A549 (cell line): ENCODE results near the gene ARL2. TPM values are rescaled to one million over a fixed set of nuclear protein-coding genes. Genes with fewer than 3 reads are reported as not detected.
A peak's percentile ranks its signal among the peaks of the same experiment; 100 is the strongest.

Experiments
- ATAC-seq, 2 experiments: fragments of 200-7000 bp in 1 of 2; fragments of >200 bp in 1 of 2; cut with Nextera tagmentation in 1 of 2; cut with Tn5 transposase in 1 of 2; 3 replicates each; pipeline versions ENCODE4 v1.8.0 to v1.9.1; 2018 to 2020; ENCODE audit warnings: mild to moderate bottlenecking in 1 of 2, moderate library complexity in 1 of 2
- CTCF ChIA-PET: fragments of 300-600 bp; sonication (Branson Sonifier 250); formaldehyde crosslinking; extraction: SDS; loops from one replicate; lab custom pipeline; 2021; ENCODE audit warnings: antibody characterized with exemption, inconsistent platforms; lab: Yijun Ruan, JAX
- POLR2A ChIA-PET: fragments of 350-600 bp; formaldehyde crosslinking; extraction: SDS; loops from one replicate; lab custom pipeline; 2021; ENCODE audit warnings: antibody characterized with exemption, inconsistent platforms; lab: Yijun Ruan, JAX
- DNase-seq, 2 experiments: peaks; one replicate each; pipeline versions ENCODE4 v3.0.0 to v3.0.0-alpha.2; 2011 to 2016; ENCODE audit warnings: low read depth in 1 of 2, low spot score in 1 of 2
- FAIRE-seq: peaks from 2 replicates; lab custom pipeline; 2011; peaks lifted over from hg19 to GRCh38; lab: Jason Lieb, UNC
- H3K27ac ChIP-seq, 2 experiments: fragments of >200 bp; sonication (Bioruptor Twin); formaldehyde crosslinking; 3 replicates each; pipeline ENCODE4 v1.5.1; 2016 to 2017
- H3K4me1 ChIP-seq: fragments of >200 bp; sonication (Bioruptor Twin); formaldehyde crosslinking; 3 replicates; pipeline ENCODE4 v1.6.1; 2016
- H3K4me2 ChIP-seq: fragments of >200 bp; sonication (Bioruptor Twin); formaldehyde crosslinking; 3 replicates; pipeline ENCODE4 v1.6.1; 2016
- H3K4me3 ChIP-seq: fragments of >200 bp; sonication (Bioruptor Twin); formaldehyde crosslinking; 3 replicates; pipeline ENCODE4 v1.5.1; 2016
- H3K9me3 ChIP-seq: fragments of >200 bp; sonication (Bioruptor Twin); formaldehyde crosslinking; 3 replicates; pipeline ENCODE4 v1.6.1; 2016
- EP300 ChIP-seq, 2 experiments: fragments of >200 bp; sonication (Bioruptor Twin); formaldehyde crosslinking; IDR thresholded peaks; 2 replicates in 1 of 2; 3 replicates in 1 of 2; pipeline ENCODE4 v1.6.1; 2016 to 2017
- FOXS1 ChIP-seq: fragments of 250-450 bp; sonication (Bioruptor Pico); IDR thresholded peaks from 2 replicates; pipeline ENCODE4 v1.5.0; 2020; ENCODE audit warnings: mild to moderate bottlenecking, moderate library complexity
- GATA3 ChIP-seq: IDR thresholded peaks from 2 replicates; pipeline ENCODE4 v1.6.1; 2012; ENCODE audit warnings: borderline replicate concordance
- JUN ChIP-seq, 2 experiments: fragments of >200 bp; sonication (Bioruptor Twin); formaldehyde crosslinking; IDR thresholded peaks; 2 replicates in 1 of 2; 3 replicates in 1 of 2; pipeline ENCODE4 v1.6.1; 2016 to 2017
- KDM1A ChIP-seq: fragments of 200-600 bp; sonication (generic); IDR thresholded peaks from 2 replicates; pipeline ENCODE4 v1.6.1; 2016; ENCODE audit warnings: low read depth, mild to moderate bottlenecking
- MAFK ChIP-seq: fragments of 450-650 bp; IDR thresholded peaks from 2 replicates; pipeline ENCODE4 v1.6.1; 2014; ENCODE audit not compliant: partially characterized antibody
- NFE2L2 ChIP-seq: fragments of 150-350 bp; conservative IDR thresholded peaks from 2 replicates; pipeline ENCODE4 v1.6.1; 2014; ENCODE audit warnings: low read length
- PHF8 ChIP-seq: fragments of 200-600 bp; sonication (generic); IDR thresholded peaks from 2 replicates; pipeline ENCODE4 v1.6.1; 2016; ENCODE audit warnings: low read depth, mild to moderate bottlenecking, antibody characterized with exemption, moderate library complexity, borderline replicate concordance
- POLR2A ChIP-seq: IDR thresholded peaks from 2 replicates; pipeline ENCODE4 v1.6.1; 2012; ENCODE audit warnings: mild to moderate bottlenecking, low read length
- RAD21 ChIP-seq, 2 experiments: fragments of >200 bp in 1 of 2; sonication (Bioruptor Twin) in 1 of 2; formaldehyde crosslinking in 1 of 2; IDR thresholded peaks in 1 of 2; conservative IDR thresholded peaks in 1 of 2; 2 replicates in 1 of 2; 3 replicates in 1 of 2; pipeline ENCODE4 v1.6.1; 2012 to 2018; ENCODE audit warnings: inconsistent platforms in 1 of 2
- RCOR1 ChIP-seq: fragments of 150-350 bp; IDR thresholded peaks from 2 replicates; pipeline ENCODE4 v1.6.1; 2014; ENCODE audit warnings: antibody characterized with exemption, low read length, low read depth
- SREBF2 ChIP-seq: fragments of 450-650 bp; IDR thresholded peaks from 2 replicates; pipeline ENCODE4 v1.6.1; 2014; ENCODE audit warnings: mild to moderate bottlenecking, moderate library complexity
- WGBS: methylation state at CpG from one replicate; pipeline ENCODE4 v1.1.6; 2017; ENCODE audit errors: missing lambda C conversion rate; 5-methylcytosine and 5-hydroxymethylcytosine counted together
- polyA plus RNA-seq, 4 experiments: library from polyadenylated mRNA; depleted of rRNA in 3 of 4; stranded (reverse); fragments of >200 nt; fragmentation: RNase III in 1 of 4; extraction: RNeasy Plus Mini Kit Qiagen cat#74134 plus additional on column Dnase treatment in 1 of 4; gene quantifications; 2 replicates in 3 of 4; 3 replicates in 1 of 4; pipeline ENCODE4 v1.2.3, GENCODE V29; 2011 to 2017
- TF ChIP-seq, protein P1 (sequence below): fragments of 150-350 bp; IDR thresholded peaks from 2 replicates; pipeline ENCODE4 v1.6.1; 2014; ENCODE audit warnings: low read depth, mild to moderate bottlenecking, low read length
- TF ChIP-seq, protein P2 (sequence below): IDR thresholded peaks from 2 replicates; pipeline ENCODE4 v1.6.1; 2012
- TF ChIP-seq, protein P3 (sequence below): fragments of >200 bp; sonication (Bioruptor Twin); formaldehyde crosslinking; IDR thresholded peaks from 3 replicates; pipeline ENCODE4 v1.6.1; 2016
- TF ChIP-seq, protein P4 (sequence below): IDR thresholded peaks from 2 replicates; pipeline ENCODE4 v1.6.1; 2012; ENCODE audit warnings: low read depth, borderline replicate concordance
- TF ChIP-seq, protein P5 (sequence below): fragments of >200 bp; sonication (Bioruptor Twin); formaldehyde crosslinking; IDR thresholded peaks from 2 replicates; pipeline ENCODE4 v1.6.1; 2016

Gene ARL2
- polyA plus RNA-seq, 2 of the 4 experiments (the other 2 are of a cell fraction) = 129 to 160 TPM

DNA sequence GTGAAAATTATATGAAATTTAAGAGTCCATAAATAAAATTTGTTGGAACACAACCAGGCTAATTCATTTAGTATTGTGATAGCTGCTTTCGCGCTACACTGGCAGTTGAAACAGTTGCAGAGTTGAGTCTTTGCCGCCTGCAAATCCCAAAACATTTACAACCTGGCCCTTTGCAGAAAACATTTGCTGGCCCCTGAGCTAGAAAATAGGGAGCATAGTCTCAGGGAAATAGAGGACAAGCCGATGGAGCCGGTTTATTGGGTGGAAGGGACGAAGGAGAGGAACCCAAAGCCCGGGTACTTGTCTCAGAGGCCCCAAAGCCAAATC is 26.5 kb downstream of the ARL2 start (continued):
- TF ChIP-seq GATA3 (no peak), RAD21 (conservative IDR thresholded peaks at IDR 0.05 in 1 of 2, IDR thresholded peaks at IDR 0.05 in 1 of 2) (no peak)
- TF ChIP-seq, protein P1, sequence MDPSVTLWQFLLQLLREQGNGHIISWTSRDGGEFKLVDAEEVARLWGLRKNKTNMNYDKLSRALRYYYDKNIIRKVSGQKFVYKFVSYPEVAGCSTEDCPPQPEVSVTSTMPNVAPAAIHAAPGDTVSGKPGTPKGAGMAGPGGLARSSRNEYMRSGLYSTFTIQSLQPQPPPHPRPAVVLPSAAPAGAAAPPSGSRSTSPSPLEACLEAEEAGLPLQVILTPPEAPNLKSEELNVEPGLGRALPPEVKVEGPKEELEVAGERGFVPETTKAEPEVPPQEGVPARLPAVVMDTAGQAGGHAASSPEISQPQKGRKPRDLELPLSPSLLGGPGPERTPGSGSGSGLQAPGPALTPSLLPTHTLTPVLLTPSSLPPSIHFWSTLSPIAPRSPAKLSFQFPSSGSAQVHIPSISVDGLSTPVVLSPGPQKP = no peak
- TF ChIP-seq, protein P2, sequence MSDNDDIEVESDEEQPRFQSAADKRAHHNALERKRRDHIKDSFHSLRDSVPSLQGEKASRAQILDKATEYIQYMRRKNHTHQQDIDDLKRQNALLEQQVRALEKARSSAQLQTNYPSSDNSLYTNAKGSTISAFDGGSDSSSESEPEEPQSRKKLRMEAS = no peak
- TF ChIP-seq, all 56 proteins: peak for 0

DNA sequence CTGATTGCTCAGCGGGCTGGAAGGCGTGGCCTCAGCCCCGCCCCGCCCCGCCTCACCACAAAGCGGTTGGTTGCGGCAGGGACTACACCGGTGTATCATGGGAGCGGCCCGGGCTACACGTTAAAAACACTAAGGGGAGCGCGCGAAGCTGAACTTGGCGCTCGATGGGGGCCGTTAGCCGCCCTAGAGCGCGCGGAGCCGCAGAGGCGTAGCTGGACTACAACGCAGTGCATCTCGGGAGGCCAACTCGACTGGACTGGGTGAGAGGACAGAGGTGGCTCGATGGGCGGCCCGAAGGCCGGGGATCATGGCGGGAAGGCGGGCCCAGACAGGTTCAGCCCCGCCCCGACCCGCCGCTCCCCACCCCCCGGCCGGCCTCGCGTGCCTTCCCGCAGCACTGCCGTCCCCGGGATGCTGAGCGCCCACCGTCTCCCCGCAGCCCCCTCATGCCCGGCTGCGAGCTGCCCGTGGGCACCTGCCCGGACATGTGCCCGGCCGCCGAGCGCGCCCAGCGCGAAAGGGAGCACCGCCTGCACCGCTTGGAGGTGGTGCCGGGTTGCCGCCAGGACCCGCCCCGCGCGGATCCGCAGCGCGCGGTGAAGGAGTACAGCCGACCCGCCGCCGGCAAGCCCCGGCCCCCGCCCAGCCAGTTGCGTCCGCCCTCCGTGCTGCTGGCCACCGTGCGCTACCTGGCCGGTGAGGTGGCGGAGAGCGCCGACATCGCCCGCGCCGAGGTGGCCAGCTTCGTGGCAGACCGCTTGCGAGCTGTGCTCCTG is 27.1 kb downstream of the ARL2 start, which contains the start of gene SAC3D1:
Gene SAC3D1, plus strand, starts transcription at position 364 of the 776 bp plus-strand sequence. Its CDS starts 83 bp downstream, at position 447.
- under 1% methylated on average over 40 of the region's 91 CpGs for WGBS
- DNase-seq (peak; percentile 96 to 98), ATAC-seq (peak; percentile 93 to 97), FAIRE-seq (peak; percentile 49)
- peak within 1 kb of the TSS; percentile 80 for H3K4me2 ChIP-seq
- peak within 1 kb of the TSS; percentile 91 to 92 for H3K27ac ChIP-seq
- TF ChIP-seq, protein P2 = peak; percentile 77
- TF ChIP-seq, protein P3, sequence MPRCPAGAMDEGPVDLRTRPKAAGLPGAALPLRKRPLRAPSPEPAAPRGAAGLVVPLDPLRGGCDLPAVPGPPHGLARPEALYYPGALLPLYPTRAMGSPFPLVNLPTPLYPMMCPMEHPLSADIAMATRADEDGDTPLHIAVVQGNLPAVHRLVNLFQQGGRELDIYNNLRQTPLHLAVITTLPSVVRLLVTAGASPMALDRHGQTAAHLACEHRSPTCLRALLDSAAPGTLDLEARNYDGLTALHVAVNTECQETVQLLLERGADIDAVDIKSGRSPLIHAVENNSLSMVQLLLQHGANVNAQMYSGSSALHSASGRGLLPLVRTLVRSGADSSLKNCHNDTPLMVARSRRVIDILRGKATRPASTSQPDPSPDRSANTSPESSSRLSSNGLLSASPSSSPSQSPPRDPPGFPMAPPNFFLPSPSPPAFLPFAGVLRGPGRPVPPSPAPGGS = 0 out of 3 replicates have a peak, but pooled peaks have one; percentile 48
- TF ChIP-seq FOXS1 (CRISPR knock-in tag) (no peak), NFE2L2 (no peak), POLR2A (peak; percentile 54), GATA3 (no peak), MAFK (peak; percentile 23), PHF8 (peak; percentile 47; the same call in 1 of the 2 replicates), KDM1A (no peak), JUN (IDR thresholded peaks at IDR 0.05) (peak in 1 of 2 experiments; percentile 78; a peak in 2 of 5 replicates)
- TF ChIP-seq, protein P4, sequence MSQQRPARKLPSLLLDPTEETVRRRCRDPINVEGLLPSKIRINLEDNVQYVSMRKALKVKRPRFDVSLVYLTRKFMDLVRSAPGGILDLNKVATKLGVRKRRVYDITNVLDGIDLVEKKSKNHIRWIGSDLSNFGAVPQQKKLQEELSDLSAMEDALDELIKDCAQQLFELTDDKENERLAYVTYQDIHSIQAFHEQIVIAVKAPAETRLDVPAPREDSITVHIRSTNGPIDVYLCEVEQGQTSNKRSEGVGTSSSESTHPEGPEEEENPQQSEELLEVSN = peak; percentile 73; the same call in 1 of the 2 replicates
- ChIA-PET CTCF (interaction anchor here (0.6 to 2.1 kb wide), 10 partner anchors 9 to 238 kb away, joined by 3 to 7 read pairs (median 3); partner anchors contain the start of genes ARL2, MAP4K2, SNX15 and TM7SF2), POLR2A (interaction anchor here (0.6 to 1.4 kb wide), 3 partner anchors 14 to 94 kb away, joined by 3 to 4 read pairs (median 3); partner anchors contain the start of gene SNX15)
- no peaks in the 10 kb centered on the region for H3K9me3 ChIP-seq
- peak within 1 kb of the TSS; percentile 84 for H3K4me3 ChIP-seq
- peaks cover 25% of the 10 kb centered on the region for H3K4me1 ChIP-seq

DNA sequence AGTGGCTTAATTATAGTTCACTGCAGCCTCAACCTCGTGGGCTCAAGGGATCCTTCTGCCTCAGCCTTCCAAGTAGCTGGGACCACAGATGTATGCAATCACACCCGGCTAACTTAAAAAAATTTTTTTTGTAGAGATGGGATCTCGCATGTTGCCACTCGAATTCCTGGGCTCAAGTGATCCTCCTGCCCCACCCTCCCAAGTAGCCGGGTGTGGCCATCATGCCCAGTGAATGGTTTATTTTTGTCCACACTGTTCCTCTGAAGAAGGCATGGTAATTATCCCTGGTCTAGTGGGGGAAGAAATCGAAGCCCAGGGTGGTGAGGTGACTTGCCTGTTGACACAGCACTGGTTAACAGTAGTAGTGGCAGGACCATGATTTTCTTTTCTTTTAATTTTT is 28.9 kb downstream of the ARL2 start:
- peaks cover 25% of the 10 kb centered on the region for H3K4me1 ChIP-seq
- H3K27ac ChIP-seq = no peak overlapping the region
- ATAC-seq = no peak
- ChIA-PET CTCF (interaction anchor here (0.6 to 1.4 kb wide), 3 partner anchors 29 to 69 kb away, joined by 3 to 5 read pairs (median 3); partner anchors contain the start of genes ARL2 and TM7SF2), POLR2A (no interaction called here)
- WGBS = 69% methylated on average over 6 of the region's 6 CpGs
- no peaks in the 10 kb centered on the region for H3K9me3 ChIP-seq
- H3K4me2 ChIP-seq = peak overlapping the region; percentile 80
- H3K4me3 ChIP-seq = no peak overlapping the region; the same call in 1 of the 3 replicates
- no peak for TF ChIP-seq EP300 (IDR thresholded peaks at IDR 0.05)
- no peak for TF ChIP-seq SREBF2
- TF ChIP-seq PHF8 = no peak
- TF ChIP-seq, protein P5, sequence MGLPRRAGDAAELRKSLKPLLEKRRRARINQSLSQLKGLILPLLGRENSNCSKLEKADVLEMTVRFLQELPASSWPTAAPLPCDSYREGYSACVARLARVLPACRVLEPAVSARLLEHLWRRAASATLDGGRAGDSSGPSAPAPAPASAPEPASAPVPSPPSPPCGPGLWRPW = no peak
- no peak for TF ChIP-seq RCOR1
- DNase-seq = no peak
- no peak for FAIRE-seq
